Thyroid gland (tissue), 4 donors: ENCODE measurements around the gene NDUFAF8.

Experiments
- POLR2A ChIP-seq, 2 donors: fragments of 450-650 bp; IDR thresholded peaks; one replicate each; pipeline ENCODE4 v1.6.1; 2017; ENCODE audit warnings: antibody characterized with exemption in 2 of 2, mild to moderate bottlenecking in 2 of 2, moderate library complexity in 1 of 2
- TF ChIP-seq, protein P1 (sequence below), 6 experiments: fragments of 200-600 bp in 3 of 6; fragments of 450-650 bp in 3 of 6; sonication (generic) in 3 of 6; IDR thresholded peaks; one replicate each; pipeline ENCODE4 v1.5.1; 2016 to 2019; ENCODE audit warnings: antibody characterized with exemption in 6 of 6, mild to moderate bottlenecking in 2 of 6, inconsistent platforms in 1 of 6, moderate library complexity in 1 of 6

GRCh38 chr17:81240761-81241160, 1.6 kb downstream of the NDUFAF8 start:
- TF ChIP-seq, protein P1, sequence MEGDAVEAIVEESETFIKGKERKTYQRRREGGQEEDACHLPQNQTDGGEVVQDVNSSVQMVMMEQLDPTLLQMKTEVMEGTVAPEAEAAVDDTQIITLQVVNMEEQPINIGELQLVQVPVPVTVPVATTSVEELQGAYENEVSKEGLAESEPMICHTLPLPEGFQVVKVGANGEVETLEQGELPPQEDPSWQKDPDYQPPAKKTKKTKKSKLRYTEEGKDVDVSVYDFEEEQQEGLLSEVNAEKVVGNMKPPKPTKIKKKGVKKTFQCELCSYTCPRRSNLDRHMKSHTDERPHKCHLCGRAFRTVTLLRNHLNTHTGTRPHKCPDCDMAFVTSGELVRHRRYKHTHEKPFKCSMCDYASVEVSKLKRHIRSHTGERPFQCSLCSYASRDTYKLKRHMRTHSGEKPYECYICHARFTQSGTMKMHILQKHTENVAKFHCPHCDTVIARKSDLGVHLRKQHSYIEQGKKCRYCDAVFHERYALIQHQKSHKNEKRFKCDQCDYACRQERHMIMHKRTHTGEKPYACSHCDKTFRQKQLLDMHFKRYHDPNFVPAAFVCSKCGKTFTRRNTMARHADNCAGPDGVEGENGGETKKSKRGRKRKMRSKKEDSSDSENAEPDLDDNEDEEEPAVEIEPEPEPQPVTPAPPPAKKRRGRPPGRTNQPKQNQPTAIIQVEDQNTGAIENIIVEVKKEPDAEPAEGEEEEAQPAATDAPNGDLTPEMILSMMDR (IDR thresholded peaks at IDR 0.05) = no peak
- TF ChIP-seq POLR2A (IDR thresholded peaks at IDR 0.05) = no peak
